Choroid plexus epithelial cell (primary cell): ENCODE data around the gene THAP5.
"Not testable (repeated sequence)": the region's sequence is repeated elsewhere in the genome, so short reads cannot be mapped to it uniquely, and the experiment has no call there.

Experiments used
- DNase-seq: peaks from one replicate; pipeline ENCODE4 v3.0.0-alpha.2; 2010; ENCODE audit warnings: low read depth
- H3K4me3 ChIP-seq: 2 replicates; pipeline ENCODE4 v1.5.1; 2011; ENCODE audit warnings: low read depth, mild to moderate bottlenecking, control low read depth, low read length, moderate library complexity
- TF ChIP-seq, protein P1 (sequence below): conservative IDR thresholded peaks from 2 replicates; pipeline ENCODE4 v1.5.1; 2011; ENCODE audit warnings: low read depth, mild to moderate bottlenecking, control low read depth, inconsistent platforms, low read length, moderate library complexity

Gene THAP5

GRCh38 chr7:108557191-108557590, 12.3 kb downstream of the THAP5 start:
- no peak overlapping the region for H3K4me3 ChIP-seq
- DNase-seq, result no peak
- TF ChIP-seq, protein P1, sequence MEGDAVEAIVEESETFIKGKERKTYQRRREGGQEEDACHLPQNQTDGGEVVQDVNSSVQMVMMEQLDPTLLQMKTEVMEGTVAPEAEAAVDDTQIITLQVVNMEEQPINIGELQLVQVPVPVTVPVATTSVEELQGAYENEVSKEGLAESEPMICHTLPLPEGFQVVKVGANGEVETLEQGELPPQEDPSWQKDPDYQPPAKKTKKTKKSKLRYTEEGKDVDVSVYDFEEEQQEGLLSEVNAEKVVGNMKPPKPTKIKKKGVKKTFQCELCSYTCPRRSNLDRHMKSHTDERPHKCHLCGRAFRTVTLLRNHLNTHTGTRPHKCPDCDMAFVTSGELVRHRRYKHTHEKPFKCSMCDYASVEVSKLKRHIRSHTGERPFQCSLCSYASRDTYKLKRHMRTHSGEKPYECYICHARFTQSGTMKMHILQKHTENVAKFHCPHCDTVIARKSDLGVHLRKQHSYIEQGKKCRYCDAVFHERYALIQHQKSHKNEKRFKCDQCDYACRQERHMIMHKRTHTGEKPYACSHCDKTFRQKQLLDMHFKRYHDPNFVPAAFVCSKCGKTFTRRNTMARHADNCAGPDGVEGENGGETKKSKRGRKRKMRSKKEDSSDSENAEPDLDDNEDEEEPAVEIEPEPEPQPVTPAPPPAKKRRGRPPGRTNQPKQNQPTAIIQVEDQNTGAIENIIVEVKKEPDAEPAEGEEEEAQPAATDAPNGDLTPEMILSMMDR, result no peak

- DNase-seq, H3K4me3 ChIP-seq: not testable (repeated sequence)
Observed at GRCh38 chr7:108556665-108557064, 12.8 kb downstream of the THAP5 start.

DNA sequence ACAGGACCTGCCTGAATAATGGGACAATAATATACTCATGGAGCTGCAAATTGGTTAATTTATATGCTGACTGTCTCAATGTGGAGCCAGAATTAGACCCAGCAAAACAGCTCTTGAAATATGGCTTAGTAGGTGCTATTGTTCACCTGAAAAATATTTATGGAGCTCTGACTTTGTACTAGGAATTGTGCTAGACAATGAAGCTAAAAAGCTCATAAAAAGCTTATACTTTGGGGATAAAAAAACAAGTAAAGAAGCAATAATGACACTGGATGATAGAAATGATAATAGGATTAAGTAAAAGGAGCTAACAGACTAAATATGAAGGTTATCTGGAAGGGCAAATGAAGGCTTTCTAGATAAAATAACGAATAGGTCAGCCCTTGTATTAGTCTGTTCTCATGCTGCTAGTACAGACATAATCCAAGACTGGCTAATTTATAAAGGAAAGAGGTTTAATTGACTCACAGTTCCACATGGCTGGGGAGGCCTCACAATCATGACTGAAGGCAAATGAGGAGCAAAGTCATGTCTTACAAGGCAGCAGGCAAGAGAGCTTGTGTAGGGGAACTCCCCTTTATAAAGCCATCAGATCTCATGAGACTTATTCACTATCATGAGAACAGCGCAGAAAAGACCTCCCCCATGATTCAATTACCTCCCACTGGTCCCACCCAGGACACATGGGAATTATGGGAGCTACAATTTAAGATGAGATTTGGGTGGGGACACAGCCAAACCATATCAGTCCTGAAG, 21.2 kb downstream of the THAP5 start:
- not testable (repeated sequence) for DNase-seq, H3K4me3 ChIP-seq

DNA sequence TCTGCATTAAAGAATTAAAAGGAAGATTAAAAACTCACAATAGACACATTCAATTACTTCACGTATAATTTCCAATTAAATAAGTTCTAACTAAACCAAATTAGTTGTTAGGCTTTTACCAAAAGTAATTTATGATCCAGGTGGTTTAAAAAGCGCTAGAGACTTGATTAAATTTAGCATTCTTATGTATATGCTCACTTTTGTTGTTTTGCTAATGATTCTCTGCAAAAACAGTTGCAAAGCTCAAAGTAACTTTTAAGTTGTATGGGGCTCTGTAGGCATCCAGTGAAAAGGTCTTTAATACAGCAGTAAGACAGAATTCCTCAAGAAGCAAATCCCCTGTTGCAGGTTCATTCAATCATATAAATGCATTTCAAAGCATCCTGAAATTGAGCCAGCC, 28.0 kb downstream of the THAP5 start:
- H3K4me3 ChIP-seq, result no peak overlapping the region
- no peak for DNase-seq
- TF ChIP-seq, protein P1, result no peak

- DNase-seq, H3K4me3 ChIP-seq: not testable (repeated sequence)
Observed at GRCh38 chr7:108538685-108539084, 30.8 kb downstream of the THAP5 start.

- DNase-seq, H3K4me3 ChIP-seq: not testable (repeated sequence)
Observed at GRCh38 chr7:108538236-108538635, 31.3 kb downstream of the THAP5 start.

- TF ChIP-seq, protein P1, result no peak
- no peak for DNase-seq
Observed at GRCh38 chr7:108537229-108537628, 32.3 kb downstream of the THAP5 start.

DNA sequence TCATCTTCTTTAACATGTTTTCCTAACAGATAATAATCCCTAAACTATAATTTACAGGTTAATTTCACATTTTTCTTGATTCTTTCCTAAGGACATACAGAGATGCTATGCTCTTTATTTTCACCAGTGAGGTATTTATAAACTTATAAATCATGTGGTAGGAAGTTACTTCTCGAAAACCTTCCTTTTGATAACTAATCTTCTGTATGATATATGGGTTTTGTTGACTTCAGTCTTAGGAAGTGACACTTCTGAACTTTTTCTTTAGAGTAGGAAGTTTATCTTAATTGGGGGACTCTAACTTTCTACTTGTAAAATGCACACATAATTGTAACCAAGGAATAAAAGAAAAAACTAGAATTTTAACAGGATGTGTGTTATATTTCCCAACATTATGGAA, 33.8 kb downstream of the THAP5 start:
- no peak for DNase-seq
- H3K4me3 ChIP-seq, result no peak overlapping the region
- TF ChIP-seq, protein P1, result no peak

More at GRCh38 chr7:108537229-108537628, 32.3 kb downstream of the THAP5 start:
- H3K4me3 ChIP-seq, result no peak overlapping the region

DNA sequence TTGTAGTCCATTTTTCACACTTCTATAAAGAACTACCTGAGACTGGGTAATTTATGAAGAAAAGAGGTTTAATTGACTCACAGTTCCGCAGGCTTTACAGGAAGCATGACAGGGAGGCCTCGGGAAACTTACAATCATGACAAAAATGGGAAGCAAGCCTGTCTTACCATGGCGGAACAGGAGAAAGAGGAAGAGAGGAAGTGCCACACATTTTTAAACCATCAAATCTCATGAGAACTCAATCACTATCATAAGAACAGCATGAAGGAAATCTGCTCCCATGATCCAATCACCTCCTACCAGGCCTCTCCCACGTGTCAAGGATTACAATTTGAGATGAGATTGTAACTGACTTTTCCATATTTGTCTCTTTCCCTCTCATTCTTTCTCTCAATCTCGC, 34.2 kb downstream of the THAP5 start:
- H3K4me3 ChIP-seq, result no peak overlapping the region
- TF ChIP-seq, protein P1, result no peak
- no peak for DNase-seq
